ENCODE results near the gene OR10G3.

The OR10G3 gene

DNA sequence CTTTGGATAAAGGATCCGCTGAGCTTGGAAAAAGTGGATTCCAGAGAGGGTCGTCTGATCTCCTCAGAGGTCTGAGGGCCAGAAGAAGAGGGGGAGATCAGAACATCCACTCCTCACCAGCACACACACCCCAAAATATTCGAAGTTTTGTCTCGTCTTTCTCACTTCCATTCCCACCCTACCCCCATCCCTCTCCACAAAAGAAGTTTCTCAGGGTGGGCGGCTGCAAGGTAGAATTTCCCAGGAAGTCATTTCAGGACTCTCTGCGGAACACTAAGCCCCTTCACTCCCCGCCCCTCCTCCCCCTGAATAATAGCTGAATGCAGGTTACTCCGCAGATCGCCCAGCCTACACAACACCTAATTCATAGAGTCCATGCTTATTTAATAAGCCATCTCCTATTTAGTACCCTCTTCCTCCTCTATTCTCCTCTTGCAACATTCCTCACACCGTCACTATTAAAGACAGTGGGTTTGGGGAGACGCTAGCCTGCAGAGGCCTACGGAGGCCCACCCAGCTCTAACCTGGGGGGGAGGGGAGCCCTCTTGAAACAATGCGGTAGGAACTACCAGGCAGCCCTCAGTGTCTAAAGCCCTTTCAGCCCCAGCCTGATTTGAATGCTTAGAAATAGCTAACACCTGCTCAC is 53.1 kb downstream of the OR10G3 start:
- peak overlapping the region; percentile 52 for H3K4me3 ChIP-seq (replicated peaks; ENCODE audit: insufficient read depth, low read length)
- H3K27ac ChIP-seq (replicated peaks) = no peak overlapping the region
- TF ChIP-seq, protein P1, sequence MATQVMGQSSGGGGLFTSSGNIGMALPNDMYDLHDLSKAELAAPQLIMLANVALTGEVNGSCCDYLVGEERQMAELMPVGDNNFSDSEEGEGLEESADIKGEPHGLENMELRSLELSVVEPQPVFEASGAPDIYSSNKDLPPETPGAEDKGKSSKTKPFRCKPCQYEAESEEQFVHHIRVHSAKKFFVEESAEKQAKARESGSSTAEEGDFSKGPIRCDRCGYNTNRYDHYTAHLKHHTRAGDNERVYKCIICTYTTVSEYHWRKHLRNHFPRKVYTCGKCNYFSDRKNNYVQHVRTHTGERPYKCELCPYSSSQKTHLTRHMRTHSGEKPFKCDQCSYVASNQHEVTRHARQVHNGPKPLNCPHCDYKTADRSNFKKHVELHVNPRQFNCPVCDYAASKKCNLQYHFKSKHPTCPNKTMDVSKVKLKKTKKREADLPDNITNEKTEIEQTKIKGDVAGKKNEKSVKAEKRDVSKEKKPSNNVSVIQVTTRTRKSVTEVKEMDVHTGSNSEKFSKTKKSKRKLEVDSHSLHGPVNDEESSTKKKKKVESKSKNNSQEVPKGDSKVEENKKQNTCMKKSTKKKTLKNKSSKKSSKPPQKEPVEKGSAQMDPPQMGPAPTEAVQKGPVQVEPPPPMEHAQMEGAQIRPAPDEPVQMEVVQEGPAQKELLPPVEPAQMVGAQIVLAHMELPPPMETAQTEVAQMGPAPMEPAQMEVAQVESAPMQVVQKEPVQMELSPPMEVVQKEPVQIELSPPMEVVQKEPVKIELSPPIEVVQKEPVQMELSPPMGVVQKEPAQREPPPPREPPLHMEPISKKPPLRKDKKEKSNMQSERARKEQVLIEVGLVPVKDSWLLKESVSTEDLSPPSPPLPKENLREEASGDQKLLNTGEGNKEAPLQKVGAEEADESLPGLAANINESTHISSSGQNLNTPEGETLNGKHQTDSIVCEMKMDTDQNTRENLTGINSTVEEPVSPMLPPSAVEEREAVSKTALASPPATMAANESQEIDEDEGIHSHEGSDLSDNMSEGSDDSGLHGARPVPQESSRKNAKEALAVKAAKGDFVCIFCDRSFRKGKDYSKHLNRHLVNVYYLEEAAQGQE (IDR thresholded peaks at IDR 0.05; ENCODE audit: insufficient replicate concordance, low read depth) = no peak
- TF ChIP-seq POLR2AphosphoS5 (IDR thresholded peaks at IDR 0.05; ENCODE audit: low read depth) = no peak
- no peak for TF ChIP-seq GABPA (IDR thresholded peaks at IDR 0.05; ENCODE audit: low read depth)
- no peak for TF ChIP-seq SPI1 (IDR thresholded peaks at IDR 0.05; ENCODE audit: borderline replicate concordance, low read depth)
- TF ChIP-seq, protein P2, sequence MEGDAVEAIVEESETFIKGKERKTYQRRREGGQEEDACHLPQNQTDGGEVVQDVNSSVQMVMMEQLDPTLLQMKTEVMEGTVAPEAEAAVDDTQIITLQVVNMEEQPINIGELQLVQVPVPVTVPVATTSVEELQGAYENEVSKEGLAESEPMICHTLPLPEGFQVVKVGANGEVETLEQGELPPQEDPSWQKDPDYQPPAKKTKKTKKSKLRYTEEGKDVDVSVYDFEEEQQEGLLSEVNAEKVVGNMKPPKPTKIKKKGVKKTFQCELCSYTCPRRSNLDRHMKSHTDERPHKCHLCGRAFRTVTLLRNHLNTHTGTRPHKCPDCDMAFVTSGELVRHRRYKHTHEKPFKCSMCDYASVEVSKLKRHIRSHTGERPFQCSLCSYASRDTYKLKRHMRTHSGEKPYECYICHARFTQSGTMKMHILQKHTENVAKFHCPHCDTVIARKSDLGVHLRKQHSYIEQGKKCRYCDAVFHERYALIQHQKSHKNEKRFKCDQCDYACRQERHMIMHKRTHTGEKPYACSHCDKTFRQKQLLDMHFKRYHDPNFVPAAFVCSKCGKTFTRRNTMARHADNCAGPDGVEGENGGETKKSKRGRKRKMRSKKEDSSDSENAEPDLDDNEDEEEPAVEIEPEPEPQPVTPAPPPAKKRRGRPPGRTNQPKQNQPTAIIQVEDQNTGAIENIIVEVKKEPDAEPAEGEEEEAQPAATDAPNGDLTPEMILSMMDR (IDR thresholded peaks at IDR 0.05; ENCODE audit: insufficient read depth, low read length) = no peak
- peaks cover 11% of the 10 kb centered on the region for H3K27me3 ChIP-seq (ENCODE audit: insufficient read depth, poor library complexity, severe bottlenecking)
- DNase-seq (ENCODE audit: low read depth in 1 of 2, low spot score in 1 of 2) = no peak

DNA sequence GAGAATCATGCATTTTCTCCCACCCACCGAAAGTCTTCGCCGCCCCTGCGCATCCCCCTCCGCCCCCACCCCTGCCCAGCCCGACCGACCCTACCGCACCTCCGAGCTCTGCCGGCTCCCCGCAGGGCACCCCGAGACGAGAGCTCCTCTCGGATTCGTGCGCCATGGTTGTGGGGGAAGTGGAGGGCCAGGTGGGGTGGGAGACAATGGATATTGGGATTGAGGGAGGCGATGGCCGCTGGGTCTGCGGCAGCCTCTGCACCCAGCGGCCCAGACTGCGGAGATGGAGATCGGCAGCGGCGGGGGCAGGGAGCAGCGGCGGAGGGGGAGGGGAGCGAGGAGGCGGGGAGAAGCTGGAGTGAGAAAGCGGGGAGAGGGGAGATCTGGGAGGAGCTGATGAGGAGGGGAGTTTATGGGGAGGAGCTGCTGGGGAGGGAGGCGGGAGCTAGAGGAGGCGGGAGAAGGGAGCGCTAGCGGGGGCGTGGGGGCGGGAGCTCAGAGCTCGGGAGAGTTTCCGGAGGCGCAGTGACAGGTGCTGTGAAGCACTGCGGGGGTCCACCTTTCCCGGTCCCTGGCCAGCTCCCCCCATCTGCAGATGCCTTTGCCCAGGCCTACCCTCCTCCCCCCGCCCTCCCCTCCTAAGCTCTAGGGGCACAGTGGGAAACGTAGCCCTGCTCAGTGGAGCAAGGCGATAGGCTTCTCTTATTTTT is 53.8 kb downstream of the OR10G3 start, which contains the start of gene SALL2:
Gene SALL2, minus strand, starts transcription at position 385 of the 710 bp plus-strand sequence. Its CDS starts 219 bp downstream, at position 166.
- peak within 1 kb of the TSS; percentile 52 for H3K4me3 ChIP-seq (replicated peaks; ENCODE audit: insufficient read depth, low read length)
- DNase-seq (ENCODE audit: low read depth in 1 of 2, low spot score in 1 of 2) = peak in 1 of 2 experiments; percentile 43
- H3K27me3 ChIP-seq (ENCODE audit: insufficient read depth, poor library complexity, severe bottlenecking) = peaks cover 15% of the 10 kb centered on the region
- TF ChIP-seq, protein P1 (IDR thresholded peaks at IDR 0.05; ENCODE audit: insufficient replicate concordance, low read depth) = no peak
- TF ChIP-seq, protein P2 (IDR thresholded peaks at IDR 0.05; ENCODE audit: insufficient read depth, low read length) = no peak
- TF ChIP-seq SPI1 (IDR thresholded peaks at IDR 0.05; ENCODE audit: borderline replicate concordance, low read depth) = no peak
- no peak for TF ChIP-seq POLR2AphosphoS5 (IDR thresholded peaks at IDR 0.05; ENCODE audit: low read depth)
- TF ChIP-seq GABPA (IDR thresholded peaks at IDR 0.05; ENCODE audit: low read depth) = no peak
- no peak within 1 kb of the TSS for H3K27ac ChIP-seq (replicated peaks)

DNA sequence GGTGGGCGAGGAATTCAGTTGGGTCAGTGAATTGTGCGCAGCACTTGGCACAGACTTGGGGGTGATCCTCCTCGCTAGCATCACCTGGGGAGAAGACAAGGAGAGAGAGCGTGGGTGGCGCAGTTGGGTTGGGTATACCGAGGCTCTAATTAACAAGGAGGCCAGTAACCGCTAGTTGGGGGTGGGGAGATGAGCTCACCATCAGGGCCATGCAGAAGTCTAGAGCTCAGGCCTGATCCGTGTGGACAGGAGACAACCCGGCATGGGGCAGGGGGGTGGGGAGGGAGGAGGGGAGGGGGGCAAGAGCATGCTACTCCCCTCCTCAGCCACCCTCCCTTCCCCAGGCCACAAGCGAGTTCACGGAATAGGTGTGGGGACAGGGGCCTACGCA is 54.3 kb downstream of the OR10G3 start:
- no peak overlapping the region for H3K27ac ChIP-seq (replicated peaks)
- TF ChIP-seq POLR2AphosphoS5 (IDR thresholded peaks at IDR 0.05; ENCODE audit: low read depth) (no peak), SPI1 (IDR thresholded peaks at IDR 0.05; ENCODE audit: borderline replicate concordance, low read depth) (no peak), GABPA (IDR thresholded peaks at IDR 0.05; ENCODE audit: low read depth) (no peak)
- TF ChIP-seq, protein P2 (IDR thresholded peaks at IDR 0.05; ENCODE audit: insufficient read depth, low read length) = no peak
- TF ChIP-seq, protein P1 (IDR thresholded peaks at IDR 0.05; ENCODE audit: insufficient replicate concordance, low read depth) = no peak
- H3K27me3 ChIP-seq (ENCODE audit: insufficient read depth, poor library complexity, severe bottlenecking) = peaks cover 15% of the 10 kb centered on the region
- peak overlapping the region; percentile 52 for H3K4me3 ChIP-seq (replicated peaks; ENCODE audit: insufficient read depth, low read length)
- no peak for DNase-seq (ENCODE audit: low read depth in 1 of 2, low spot score in 1 of 2)
